ENCODE results near the gene ITPK1. TPM values are rescaled to one million over a fixed set of nuclear protein-coding genes. Genes with fewer than 3 reads are reported as not detected.

The ITPK1 gene
- total and polyA plus RNA-seq, 2 donors (not counting 3 experiments of a cell fraction or from before 2014, with no cell fraction given), result 39.6 to 51.8 TPM

- BruUV-seq (replicated peaks), result no TSS peak
- no peaks in the 10 kb centered on the region for H3K79me2 ChIP-seq (ENCODE audit: control insufficient read depth, insufficient read depth, low read length)
- CTCF ChIA-PET, result interaction anchor here (1.8 kb wide), 1 partner anchor 199 kb away, joined by 5 read pairs; no protein-coding TSS in a partner anchor
- no peaks in the 10 kb centered on the region for H3K9me1 ChIP-seq (replicated peaks; ENCODE audit: control insufficient read depth, extremely low read depth, insufficient read depth, low read length)
- no peak overlapping the region for H2AFZ ChIP-seq (ENCODE audit: low read depth, low read length)
- H4K20me1 ChIP-seq (replicated peaks; ENCODE audit: control insufficient read depth, extremely low read depth, insufficient read depth, low read length), result no peaks in the 10 kb centered on the region
- H3K9me3 ChIP-seq (replicated peaks; ENCODE audit: control insufficient read depth, insufficient read depth, low read length), result no peaks in the 10 kb centered on the region
- POLR2A ChIA-PET, result no interaction called here
- H3K4me3 ChIP-seq (replicated peaks in 1 of 3; ENCODE audit: insufficient read depth in 1 of 3, low read depth in 1 of 3, low read length in 3 of 3), result no peak overlapping the region
- intact Hi-C loops (cut with micrococcal nuclease) (no loop called here), dilution Hi-C loops (cut with MboI; ENCODE audit: extremely low pct_ligation_motif_present, low sequenced_read_pairs) (no loop called here)
- H3K9ac ChIP-seq (replicated peaks; ENCODE audit: extremely low read depth, insufficient read depth, low read length), result no peak overlapping the region
- no peaks in the 10 kb centered on the region for H3K27me3 ChIP-seq (ENCODE audit: control insufficient read depth in 2 of 2, insufficient read depth in 2 of 2, low read length in 2 of 2)
- no peaks in the 10 kb centered on the region for H3K36me3 ChIP-seq (ENCODE audit: control insufficient read depth in 2 of 2, extremely low read depth in 1 of 2, insufficient read depth in 2 of 2, low read length in 2 of 2)
- DNase-seq (ENCODE audit: low read depth, low spot score) (no peak), FAIRE-seq (no peak)
- no peak for TF ChIP-seq CTCF (IDR thresholded peaks at IDR 0.05; ENCODE audit: extremely low read depth in 1 of 2, insufficient read depth in 1 of 2, low read depth in 1 of 2, low read length in 2 of 2)
- no peak for TF ChIP-seq GATA2 (IDR thresholded peaks at IDR 0.05; ENCODE audit: insufficient read depth, insufficient read length, low read depth, low read length)
- no peak for TF ChIP-seq MYC (IDR thresholded peaks at IDR 0.05; ENCODE audit: low read depth, low read length)
- no peak for TF ChIP-seq JUN (IDR thresholded peaks at IDR 0.05; ENCODE audit: borderline replicate concordance, insufficient read depth, insufficient read length, low read depth)
- no peak for TF ChIP-seq POLR2A (IDR thresholded peaks at IDR 0.05; ENCODE audit: low read depth, low read length)
- TF ChIP-seq FOS (IDR thresholded peaks at IDR 0.05; ENCODE audit: borderline replicate concordance, insufficient read depth, low read length), result no peak
- TF ChIP-seq MAX (IDR thresholded peaks at IDR 0.05; ENCODE audit: insufficient read depth, insufficient read length), result no peak
- TF ChIP-seq EZH2 (IDR thresholded peaks at IDR 0.05; ENCODE audit: borderline replicate concordance, low read depth, low read length, severe bottlenecking), result no peak
- no peak for TF ChIP-seq POLR2AphosphoS5 (IDR thresholded peaks at IDR 0.05; ENCODE audit: insufficient read depth, low read depth, low read length)
- no peak overlapping the region for H3K27ac ChIP-seq (ENCODE audit: insufficient read depth, low read depth, low read length)
- H3K4me1 ChIP-seq (ENCODE audit: control insufficient read depth, extremely low read depth, insufficient read depth, low read length), result no peaks in the 10 kb centered on the region
- H3K4me2 ChIP-seq (ENCODE audit: insufficient read depth, low read length), result no peak overlapping the region
Observed at GRCh38 chr14:92933481-92933880, 182.2 kb downstream of the ITPK1 start.
